ENCODE results near the gene KCNJ16.

GRCh38 chr17:70119983-70120382, 45.0 kb downstream of the KCNJ16 start:
- TF ChIP-seq, protein P1, sequence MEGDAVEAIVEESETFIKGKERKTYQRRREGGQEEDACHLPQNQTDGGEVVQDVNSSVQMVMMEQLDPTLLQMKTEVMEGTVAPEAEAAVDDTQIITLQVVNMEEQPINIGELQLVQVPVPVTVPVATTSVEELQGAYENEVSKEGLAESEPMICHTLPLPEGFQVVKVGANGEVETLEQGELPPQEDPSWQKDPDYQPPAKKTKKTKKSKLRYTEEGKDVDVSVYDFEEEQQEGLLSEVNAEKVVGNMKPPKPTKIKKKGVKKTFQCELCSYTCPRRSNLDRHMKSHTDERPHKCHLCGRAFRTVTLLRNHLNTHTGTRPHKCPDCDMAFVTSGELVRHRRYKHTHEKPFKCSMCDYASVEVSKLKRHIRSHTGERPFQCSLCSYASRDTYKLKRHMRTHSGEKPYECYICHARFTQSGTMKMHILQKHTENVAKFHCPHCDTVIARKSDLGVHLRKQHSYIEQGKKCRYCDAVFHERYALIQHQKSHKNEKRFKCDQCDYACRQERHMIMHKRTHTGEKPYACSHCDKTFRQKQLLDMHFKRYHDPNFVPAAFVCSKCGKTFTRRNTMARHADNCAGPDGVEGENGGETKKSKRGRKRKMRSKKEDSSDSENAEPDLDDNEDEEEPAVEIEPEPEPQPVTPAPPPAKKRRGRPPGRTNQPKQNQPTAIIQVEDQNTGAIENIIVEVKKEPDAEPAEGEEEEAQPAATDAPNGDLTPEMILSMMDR (IDR thresholded peaks at IDR 0.05): no peak
- TF ChIP-seq POLR2A (IDR thresholded peaks at IDR 0.05): no peak

All from esophagus squamous epithelium (tissue), 4 donors.